ENCODE results near the gene EHD2.
"Not testable (repeated sequence)": the region's sequence is repeated elsewhere in the genome, so short reads cannot be mapped to it uniquely, and the experiment has no call there.

Gene EHD2

DNA sequence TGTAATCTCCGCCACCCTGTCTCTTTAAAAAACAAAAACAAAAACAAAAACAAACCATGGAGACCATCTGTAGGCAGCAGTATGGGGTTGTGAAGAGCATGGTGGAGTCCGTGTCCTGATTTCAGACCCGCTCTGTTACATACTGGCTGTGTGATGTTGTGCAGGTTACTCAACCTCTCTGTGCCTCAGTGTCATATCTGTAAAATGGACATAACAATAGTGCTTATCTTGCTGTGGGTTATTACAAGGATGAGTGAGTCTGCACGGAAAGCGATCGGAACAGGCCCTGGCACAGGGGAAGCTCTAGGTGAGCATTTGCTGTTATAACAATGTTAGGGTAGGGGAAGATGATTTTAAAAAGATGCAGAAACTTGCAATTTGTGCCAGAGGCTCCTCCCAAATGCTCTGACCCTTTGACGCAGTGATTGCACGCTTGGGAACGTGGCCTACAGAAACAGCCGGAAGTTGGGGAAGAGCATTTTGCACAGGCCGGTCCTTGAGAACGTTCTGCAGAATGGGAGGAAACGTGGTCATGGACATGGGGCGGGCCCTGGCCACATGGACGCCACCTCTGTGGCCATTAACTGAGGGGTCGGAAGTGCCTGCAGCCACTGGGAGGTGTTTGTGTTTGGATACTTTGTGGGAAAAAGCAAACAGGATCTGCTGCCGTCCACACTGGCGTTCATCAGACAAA lies 49.5 kb downstream of the EHD2 start:
- H3K4me1 ChIP-seq (ENCODE audit: low read length): no peaks in the 10 kb centered on the region
- peaks cover 16% of the 10 kb centered on the region for H3K27me3 ChIP-seq (replicated peaks; ENCODE audit: insufficient read depth, low read length)
- H4K20me1 ChIP-seq (ENCODE audit: insufficient read depth, low read length): no peaks in the 10 kb centered on the region
- H2AFZ ChIP-seq (ENCODE audit: low read length): no peak overlapping the region
- H3K9me3 ChIP-seq (replicated peaks; ENCODE audit: insufficient read depth, low read length): no peaks in the 10 kb centered on the region
- H3F3A ChIP-seq (ENCODE audit: insufficient read depth, low read length): no peaks in the 10 kb centered on the region
- H3K36me3 ChIP-seq (replicated peaks; ENCODE audit: insufficient read depth, low read length): no peaks in the 10 kb centered on the region
- no peak for DNase-seq
- no peaks in the 10 kb centered on the region for H3K9me2 ChIP-seq (replicated peaks; ENCODE audit: insufficient read depth, low read length)
- no peak overlapping the region for H3K4me2 ChIP-seq (ENCODE audit: low read depth, low read length)
- no peak overlapping the region for H3K27ac ChIP-seq (ENCODE audit: low read length)
- no peaks in the 10 kb centered on the region for H3K79me2 ChIP-seq (ENCODE audit: low read length)
- H3K4me3 ChIP-seq (ENCODE audit: low read length): no peak overlapping the region
- H3K9ac ChIP-seq (ENCODE audit: low read length): no peak overlapping the region
- TF ChIP-seq, protein P1, sequence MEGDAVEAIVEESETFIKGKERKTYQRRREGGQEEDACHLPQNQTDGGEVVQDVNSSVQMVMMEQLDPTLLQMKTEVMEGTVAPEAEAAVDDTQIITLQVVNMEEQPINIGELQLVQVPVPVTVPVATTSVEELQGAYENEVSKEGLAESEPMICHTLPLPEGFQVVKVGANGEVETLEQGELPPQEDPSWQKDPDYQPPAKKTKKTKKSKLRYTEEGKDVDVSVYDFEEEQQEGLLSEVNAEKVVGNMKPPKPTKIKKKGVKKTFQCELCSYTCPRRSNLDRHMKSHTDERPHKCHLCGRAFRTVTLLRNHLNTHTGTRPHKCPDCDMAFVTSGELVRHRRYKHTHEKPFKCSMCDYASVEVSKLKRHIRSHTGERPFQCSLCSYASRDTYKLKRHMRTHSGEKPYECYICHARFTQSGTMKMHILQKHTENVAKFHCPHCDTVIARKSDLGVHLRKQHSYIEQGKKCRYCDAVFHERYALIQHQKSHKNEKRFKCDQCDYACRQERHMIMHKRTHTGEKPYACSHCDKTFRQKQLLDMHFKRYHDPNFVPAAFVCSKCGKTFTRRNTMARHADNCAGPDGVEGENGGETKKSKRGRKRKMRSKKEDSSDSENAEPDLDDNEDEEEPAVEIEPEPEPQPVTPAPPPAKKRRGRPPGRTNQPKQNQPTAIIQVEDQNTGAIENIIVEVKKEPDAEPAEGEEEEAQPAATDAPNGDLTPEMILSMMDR (IDR thresholded peaks at IDR 0.05; ENCODE audit: low read length): no peak
- no peak for TF ChIP-seq EZH2 (optimal IDR thresholded peaks at IDR 0.05; ENCODE audit: low read depth, low read length)
- no peak for TF ChIP-seq EZH2phosphoT487 (IDR thresholded peaks at IDR 0.05; ENCODE audit: low read length)

DNA sequence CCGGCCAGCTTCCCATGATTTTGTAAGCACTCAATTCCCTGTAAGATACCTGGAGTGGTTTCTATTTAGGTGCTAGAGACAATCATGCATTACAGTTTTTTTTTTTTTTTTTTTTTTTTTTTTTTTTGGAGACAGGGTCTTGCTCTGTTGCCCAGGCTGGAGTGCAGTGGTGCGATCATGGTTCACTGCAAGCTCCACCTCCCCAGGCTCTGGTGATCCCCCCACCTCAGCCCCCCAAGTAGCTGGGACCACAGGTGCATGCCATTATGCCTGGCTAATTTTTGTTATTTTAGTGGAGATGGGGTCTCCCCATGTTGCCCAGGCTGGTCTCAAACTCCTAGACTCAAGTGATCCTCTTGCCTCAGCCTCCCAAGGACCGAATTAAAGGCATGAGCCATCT lies 51.5 kb downstream of the EHD2 start:
- H3K4me2 ChIP-seq (ENCODE audit: low read depth, low read length); H3K79me2 ChIP-seq (ENCODE audit: low read length); H3K27ac ChIP-seq (ENCODE audit: low read length); H2AFZ ChIP-seq (ENCODE audit: low read length); H3K4me1 ChIP-seq (ENCODE audit: low read length); H3K9me2 ChIP-seq (replicated peaks; ENCODE audit: insufficient read depth, low read length); H3K9me3 ChIP-seq (replicated peaks; ENCODE audit: insufficient read depth, low read length); DNase-seq; H4K20me1 ChIP-seq (ENCODE audit: insufficient read depth, low read length); H3F3A ChIP-seq (ENCODE audit: insufficient read depth, low read length); H3K36me3 ChIP-seq (replicated peaks; ENCODE audit: insufficient read depth, low read length); H3K9ac ChIP-seq (ENCODE audit: low read length); H3K4me3 ChIP-seq (ENCODE audit: low read length): not testable (repeated sequence)
- peaks cover 20% of the 10 kb centered on the region for H3K27me3 ChIP-seq (replicated peaks; ENCODE audit: insufficient read depth, low read length)

DNA sequence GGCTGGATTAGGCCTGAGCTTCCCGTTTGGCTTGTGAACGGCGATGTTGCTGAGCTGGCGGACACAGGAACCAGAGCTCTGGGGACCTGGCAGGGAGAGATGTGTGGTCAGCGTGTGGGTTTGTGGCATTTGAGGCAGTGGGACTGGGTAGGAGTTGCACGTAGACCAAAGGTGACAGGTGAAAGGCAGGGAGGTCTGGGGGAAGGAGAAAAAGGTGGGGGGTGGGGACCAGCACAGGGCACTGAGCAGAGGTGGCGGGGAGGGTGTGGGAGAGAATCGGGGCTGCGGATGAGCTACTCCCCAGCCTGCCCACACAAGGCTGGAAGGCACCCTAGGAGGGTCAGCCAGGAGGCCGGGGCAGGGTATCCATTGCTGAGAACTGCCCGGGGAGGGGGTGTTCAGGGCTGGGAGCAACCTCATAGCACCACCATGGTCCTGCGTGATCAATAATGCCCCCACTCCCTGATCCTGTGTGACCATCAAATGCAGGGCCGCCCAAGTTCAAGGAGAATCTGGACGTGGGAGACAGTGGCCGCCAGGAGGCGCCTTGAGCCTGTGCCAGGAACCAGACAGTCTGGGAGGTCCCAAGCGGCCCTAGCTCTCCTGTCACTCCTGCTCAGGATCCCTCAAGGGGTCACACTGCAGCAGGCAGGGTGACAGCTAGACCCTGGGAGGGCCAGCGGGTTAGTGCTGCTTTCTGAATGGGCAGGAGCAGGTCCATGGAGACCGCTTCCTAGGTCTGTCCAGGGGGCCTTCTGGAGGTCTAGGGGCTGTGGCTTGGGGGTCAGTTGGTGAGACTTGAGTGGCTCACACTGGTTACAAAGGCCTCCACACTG lies 52.5 kb downstream of the EHD2 start:
- H3K4me2 ChIP-seq (ENCODE audit: low read depth, low read length): no peak overlapping the region
- H3K27me3 ChIP-seq (replicated peaks; ENCODE audit: insufficient read depth, low read length): peaks cover 28% of the 10 kb centered on the region
- H3K4me1 ChIP-seq (ENCODE audit: low read length): no peaks in the 10 kb centered on the region
- H3K27ac ChIP-seq (ENCODE audit: low read length): no peak overlapping the region
- no peak overlapping the region for H3K4me3 ChIP-seq (ENCODE audit: low read length)
- no peaks in the 10 kb centered on the region for H3K36me3 ChIP-seq (replicated peaks; ENCODE audit: insufficient read depth, low read length)
- TF ChIP-seq EZH2phosphoT487 (IDR thresholded peaks at IDR 0.05; ENCODE audit: low read length): no peak
- no peak for TF ChIP-seq EZH2 (optimal IDR thresholded peaks at IDR 0.05; ENCODE audit: low read depth, low read length)
- TF ChIP-seq, protein P1 (IDR thresholded peaks at IDR 0.05; ENCODE audit: low read length): peak; percentile 71
- H3K9ac ChIP-seq (ENCODE audit: low read length): no peak overlapping the region
- no peaks in the 10 kb centered on the region for H4K20me1 ChIP-seq (ENCODE audit: insufficient read depth, low read length)
- no peaks in the 10 kb centered on the region for H3K9me2 ChIP-seq (replicated peaks; ENCODE audit: insufficient read depth, low read length)
- H2AFZ ChIP-seq (ENCODE audit: low read length): no peak overlapping the region
- DNase-seq: peak; percentile 48
- no peaks in the 10 kb centered on the region for H3K79me2 ChIP-seq (ENCODE audit: low read length)
- H3K9me3 ChIP-seq (replicated peaks; ENCODE audit: insufficient read depth, low read length): no peaks in the 10 kb centered on the region
- H3F3A ChIP-seq (ENCODE audit: insufficient read depth, low read length): no peaks in the 10 kb centered on the region

DNA sequence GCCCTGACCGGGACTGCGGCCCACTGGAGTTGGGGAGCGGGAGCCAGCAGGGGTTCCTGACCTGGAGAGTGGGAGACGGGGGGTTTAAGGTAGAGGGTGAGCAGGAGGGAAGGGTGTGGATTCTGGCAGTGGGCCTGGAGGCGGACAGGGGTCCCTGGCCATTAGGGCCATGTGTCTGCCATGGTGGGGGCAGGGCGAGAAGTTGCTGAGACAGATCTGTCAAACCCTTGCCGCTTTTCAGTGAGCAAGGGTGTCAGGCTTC lies 53.1 kb downstream of the EHD2 start:
- H3K4me2 ChIP-seq (ENCODE audit: low read depth, low read length): no peak overlapping the region
- no peak overlapping the region for H3K4me3 ChIP-seq (ENCODE audit: low read length)
- H3K27ac ChIP-seq (ENCODE audit: low read length): no peak overlapping the region
- H4K20me1 ChIP-seq (ENCODE audit: insufficient read depth, low read length): no peaks in the 10 kb centered on the region
- peaks cover 31% of the 10 kb centered on the region for H3K27me3 ChIP-seq (replicated peaks; ENCODE audit: insufficient read depth, low read length)
- H3K36me3 ChIP-seq (replicated peaks; ENCODE audit: insufficient read depth, low read length): no peaks in the 10 kb centered on the region
- no peaks in the 10 kb centered on the region for H3K79me2 ChIP-seq (ENCODE audit: low read length)
- no peak for TF ChIP-seq EZH2 (optimal IDR thresholded peaks at IDR 0.05; ENCODE audit: low read depth, low read length)
- TF ChIP-seq, protein P1 (IDR thresholded peaks at IDR 0.05; ENCODE audit: low read length): no peak
- no peak for TF ChIP-seq EZH2phosphoT487 (IDR thresholded peaks at IDR 0.05; ENCODE audit: low read length)
- H3K4me1 ChIP-seq (ENCODE audit: low read length): no peaks in the 10 kb centered on the region
- no peaks in the 10 kb centered on the region for H3K9me2 ChIP-seq (replicated peaks; ENCODE audit: insufficient read depth, low read length)
- H3K9ac ChIP-seq (ENCODE audit: low read length): no peak overlapping the region
- H3K9me3 ChIP-seq (replicated peaks; ENCODE audit: insufficient read depth, low read length): no peaks in the 10 kb centered on the region
- no peak for DNase-seq
- no peak overlapping the region for H2AFZ ChIP-seq (ENCODE audit: low read length)
- H3F3A ChIP-seq (ENCODE audit: insufficient read depth, low read length): no peaks in the 10 kb centered on the region

Data from MM.1S (cell line).